NCI-H2227 (cell line): ENCODE data around the gene TBC1D22B.

Source experiments
- DNase-seq: peaks from one replicate; lab custom pipeline; 2025; ENCODE audit not compliant: unreplicated experiment; lab: John Stamatoyannopoulos, UW

TBC1D22B gene

GRCh38 chr6:37353761-37354525 is 96.4 kb downstream of the TBC1D22B start, which contains the start of gene RNF8:
TSS of gene RNF8 (plus strand) at chr6:37353983. CDS start at chr6:37354165, 182 bp downstream.
- peak; percentile 94 for DNase-seq

GRCh38 chr6:37354526-37355384 is 97.2 kb downstream of the TBC1D22B start:
- DNase-seq, result peak; percentile 33

DNA sequence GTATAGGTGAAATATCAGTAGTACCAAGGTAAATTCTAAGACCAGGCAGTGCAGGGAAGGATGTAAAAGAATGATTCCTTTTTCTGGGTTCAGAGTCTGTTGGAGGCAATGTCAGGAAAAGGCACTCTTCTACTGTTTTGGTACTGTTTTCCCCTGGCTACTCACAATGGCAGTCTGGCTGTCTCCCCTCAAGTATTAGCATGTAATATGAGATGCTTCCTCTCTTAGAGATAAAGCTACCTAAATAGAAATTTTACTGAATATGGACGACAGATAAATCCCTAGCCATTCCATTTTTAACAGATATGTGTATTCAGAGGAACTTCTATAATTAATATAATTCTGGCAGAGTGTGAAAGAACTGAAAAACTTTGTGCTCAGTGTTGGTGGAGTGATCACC is 99.7 kb downstream of the TBC1D22B start:
- DNase-seq, result no peak

DNA sequence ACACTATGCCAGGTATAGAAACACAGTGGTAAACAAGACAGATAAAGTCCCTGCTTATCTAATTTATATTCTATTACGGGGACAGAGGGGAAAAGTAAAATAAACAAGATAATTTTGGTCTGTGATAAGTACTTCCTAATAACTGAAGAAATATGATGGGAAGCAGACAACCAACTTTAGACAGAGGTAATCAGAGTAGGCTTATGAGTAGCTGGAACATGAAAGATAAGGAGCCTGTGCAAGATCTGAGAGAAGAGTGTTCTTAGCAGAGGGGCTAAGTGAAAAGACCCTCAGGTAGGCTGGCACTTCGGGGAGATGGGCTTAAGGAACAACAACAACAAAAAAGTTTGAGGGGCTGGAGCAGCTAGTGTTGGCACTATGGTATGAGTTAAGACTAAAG is 100.3 kb downstream of the TBC1D22B start:
- DNase-seq, result no peak

DNA sequence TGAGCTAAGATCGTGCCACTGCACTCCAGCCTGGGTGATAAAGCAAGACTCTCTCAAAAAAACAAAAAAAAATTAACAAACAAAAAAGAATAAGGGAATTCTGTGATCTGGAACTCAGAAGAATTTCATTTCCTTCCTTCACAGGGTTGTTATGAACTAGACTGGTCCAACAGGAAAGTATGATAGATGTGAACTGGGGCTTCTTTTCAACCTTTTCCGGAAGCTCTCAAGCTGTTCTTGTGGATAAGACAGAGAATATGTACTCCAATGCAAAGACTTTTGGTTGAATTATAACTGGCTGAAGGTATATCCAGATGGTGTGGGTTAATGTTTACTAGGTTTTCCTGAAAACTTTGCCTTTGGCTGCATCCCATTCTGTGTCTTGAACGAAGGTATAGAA is 101.5 kb downstream of the TBC1D22B start:
- DNase-seq, result no peak

GRCh38 chr6:37362101-37362828 is 104.7 kb downstream of the TBC1D22B start:
- DNase-seq, result no peak

GRCh38 chr6:37365791-37366190 is 108.2 kb downstream of the TBC1D22B start:
- peak; percentile 52 for DNase-seq

- DNase-seq, result no peak
Observed at GRCh38 chr6:37366910-37367309, 109.3 kb downstream of the TBC1D22B start.

DNA sequence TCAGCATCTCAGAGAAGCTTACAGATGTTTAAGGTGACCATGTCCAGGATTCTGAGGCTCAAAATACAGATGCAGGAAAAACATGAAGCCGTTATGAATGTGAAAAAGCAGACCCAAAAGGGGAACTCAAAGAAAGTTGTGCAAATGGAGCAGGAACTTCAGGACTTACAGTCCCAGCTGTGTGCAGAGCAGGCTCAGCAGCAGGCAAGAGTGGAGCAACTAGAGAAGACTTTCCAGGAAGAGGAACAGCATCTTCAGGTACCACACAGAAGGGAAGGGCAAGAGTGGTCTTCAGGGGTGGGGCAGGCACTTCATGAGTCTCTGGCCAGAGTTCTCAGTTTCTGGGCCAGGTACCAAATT is 111.4 kb downstream of the TBC1D22B start:
- DNase-seq, result no peak

DNA sequence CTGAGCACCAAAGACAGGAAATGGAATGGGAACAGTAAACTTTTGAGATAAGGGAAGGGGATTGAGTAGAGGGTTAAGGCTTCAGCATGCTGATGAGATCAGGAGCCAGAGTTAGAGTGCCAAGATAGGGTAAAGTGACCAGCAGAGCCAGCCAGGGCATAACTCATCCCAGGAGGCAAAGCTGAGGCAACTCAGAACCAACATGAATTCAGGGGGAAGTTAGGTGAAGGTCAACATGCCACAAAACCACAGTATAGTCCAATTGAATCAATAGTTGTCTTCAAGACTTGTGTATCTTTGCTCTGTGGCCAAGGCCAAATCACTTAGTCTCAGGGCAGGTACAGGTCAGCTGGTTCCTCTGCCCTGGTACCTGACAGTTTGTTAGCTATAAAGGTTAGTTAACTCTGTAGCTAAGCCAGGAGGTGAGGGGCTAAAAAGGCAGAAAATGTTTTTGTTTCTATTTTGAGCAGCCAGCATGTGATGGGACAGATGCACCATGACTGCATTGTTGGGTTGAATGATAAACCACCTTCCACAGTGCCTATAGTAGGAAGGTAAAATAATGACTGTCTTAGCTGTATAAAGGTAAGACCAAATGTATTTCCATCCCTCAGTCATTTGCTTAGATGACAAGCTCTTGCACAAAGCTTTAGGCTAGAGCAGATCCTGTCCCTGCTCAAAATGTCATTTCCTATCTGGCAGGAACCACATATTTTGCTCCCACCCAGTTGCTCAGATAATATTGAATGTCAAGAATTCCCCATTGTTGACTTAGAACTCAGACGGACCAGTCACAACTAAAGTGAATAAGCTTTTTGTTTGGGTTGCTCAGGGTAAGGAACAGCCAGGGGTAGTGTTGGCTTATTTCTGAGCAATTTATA is 112.0 kb downstream of the TBC1D22B start:
- no peak for DNase-seq

DNA sequence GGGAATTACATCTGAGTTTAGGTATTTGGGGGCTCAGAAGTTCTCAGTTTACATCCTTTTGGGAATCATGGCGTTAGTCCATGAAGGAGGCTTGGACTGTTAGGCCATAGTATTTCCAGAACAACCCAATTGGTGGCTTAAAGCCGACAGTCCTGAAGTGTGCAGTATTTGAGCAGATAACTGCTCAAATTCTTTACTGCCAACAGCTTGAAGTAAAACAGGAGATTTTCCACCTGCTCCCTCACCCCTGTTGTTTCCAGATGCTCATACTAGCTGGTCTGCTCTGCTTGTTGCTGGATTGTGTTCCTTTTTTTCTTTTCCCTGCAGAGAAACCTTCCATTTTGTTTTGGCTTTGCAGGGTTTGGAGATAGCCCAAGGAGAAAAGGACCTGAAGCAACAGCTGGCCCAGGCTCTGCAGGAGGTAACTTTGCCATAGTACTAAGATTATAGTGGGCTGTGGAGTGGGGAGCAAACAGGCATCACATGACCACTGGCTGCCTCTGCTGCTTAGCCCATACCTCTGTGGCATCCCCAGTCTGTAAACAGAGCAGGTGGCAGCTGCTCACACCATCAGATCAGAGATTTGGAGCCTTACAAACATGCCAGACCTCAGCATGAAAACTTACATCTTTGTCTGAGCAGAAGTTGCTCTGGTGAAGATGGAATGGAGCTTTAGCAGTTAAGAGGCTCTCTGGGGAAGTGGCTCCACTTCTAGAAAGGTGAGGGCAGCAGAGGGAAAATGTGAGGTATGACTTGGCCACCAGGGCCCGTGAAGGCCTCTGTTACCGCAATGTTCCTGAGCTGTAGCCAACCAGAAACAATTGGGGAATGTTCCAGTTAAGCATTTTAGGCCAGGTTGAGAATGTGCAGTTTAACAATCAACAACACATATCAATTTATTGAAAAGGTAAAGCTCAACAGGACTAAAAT is 113.8 kb downstream of the TBC1D22B start:
- DNase-seq, result peak; percentile 17

DNA sequence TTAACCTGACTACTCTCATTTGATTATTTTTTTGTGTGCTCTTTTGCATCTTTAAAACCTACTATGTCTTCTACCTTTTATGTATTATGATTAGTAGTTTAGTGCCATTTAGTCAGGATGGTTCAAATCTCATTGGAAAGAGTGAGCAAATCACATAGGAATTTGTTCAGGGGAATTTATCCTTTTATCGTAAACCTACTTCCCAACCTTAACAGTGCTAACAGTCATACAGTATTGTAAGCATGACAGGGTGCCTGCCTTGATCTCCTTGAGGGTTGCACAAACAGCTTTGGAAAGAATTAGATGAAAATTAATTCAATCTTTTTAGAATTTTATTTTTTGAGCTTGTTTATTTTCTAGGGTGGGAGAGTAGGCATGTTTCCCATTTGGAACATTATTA is 114.5 kb downstream of the TBC1D22B start:
- no peak for DNase-seq

- DNase-seq, result no peak
Observed at GRCh38 chr6:37373822-37374471, 116.4 kb downstream of the TBC1D22B start.

DNA sequence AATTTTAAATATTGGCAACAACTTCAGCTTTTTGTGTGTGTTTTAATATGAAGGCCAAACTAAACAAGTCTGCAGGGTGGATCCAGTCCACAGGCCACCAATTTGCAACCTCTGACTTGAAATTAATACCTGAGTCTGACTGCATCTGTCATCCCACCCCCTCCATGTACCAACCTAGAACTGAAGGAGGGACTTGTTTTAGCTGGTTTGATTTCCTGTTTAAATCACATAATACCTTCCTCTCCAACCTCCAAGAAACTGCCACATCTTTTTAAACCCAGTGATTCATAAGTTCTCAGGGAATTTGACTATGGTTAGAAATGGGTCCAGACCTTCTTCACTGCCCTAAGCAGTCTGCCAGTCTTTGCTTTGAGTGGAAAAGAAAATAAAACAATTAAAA is 117.8 kb downstream of the TBC1D22B start:
- DNase-seq, result no peak

- no peak for DNase-seq
Observed at GRCh38 chr6:37376078-37376743, 118.6 kb downstream of the TBC1D22B start.

- peak; percentile 79 for DNase-seq
Observed at GRCh38 chr6:37381579-37381978, 124.0 kb downstream of the TBC1D22B start.
